ENCODE measurements around the gene SLC16A14. TPM values are rescaled to one million over a fixed set of nuclear protein-coding genes. Genes with fewer than 3 reads are reported as not detected.

SLC16A14 gene
- total RNA-seq, 1 experiment from 2014 or later, result 7.9 TPM

DNA sequence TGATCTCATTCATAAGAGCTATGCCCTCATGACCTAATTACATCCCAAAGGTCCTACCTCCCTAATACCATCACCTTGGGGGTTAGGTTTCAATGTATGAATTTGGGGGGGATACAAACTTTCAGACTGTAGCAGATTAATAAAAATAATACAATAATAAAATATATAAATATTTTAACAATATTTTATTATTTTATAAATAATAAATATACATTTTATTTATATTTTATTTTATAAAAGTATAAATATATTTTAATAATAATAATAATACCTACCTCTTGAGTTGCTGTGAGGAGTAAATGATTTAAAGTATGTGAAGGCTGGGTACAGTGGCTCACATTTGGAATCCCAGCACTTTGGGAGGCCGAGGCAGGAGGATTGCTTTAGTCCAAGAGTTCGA lies 8.1 kb upstream of the SLC16A14 start:
- CTCF ChIA-PET, result interaction anchor here (1.0 to 2.1 kb wide), 3 partner anchors 8 to 10 kb away, joined by 3 to 8 read pairs (median 5); partner anchors contain the start of gene SLC16A14
- Histone ChIP-seq H3K4me1 (ENCODE audit: control insufficient read depth in 1 of 2, insufficient read depth in 2 of 2, low read length in 2 of 2) (peaks cover 0 to 5% of the 10 kb centered on the region in 2 experiments; a peak in 2 of 4 replicates), H3K36me3 (ENCODE audit: control insufficient read depth in 1 of 2, insufficient read depth in 2 of 2, low read length in 2 of 2) (no peaks in the 10 kb centered on the region), H3K4me3 (replicated peaks in 1 of 2; ENCODE audit: low read depth in 1 of 2, low read length in 2 of 2) (no peak overlapping the region), H3K9me3 (ENCODE audit: control insufficient read depth in 1 of 2, insufficient read depth in 1 of 2, low read depth in 1 of 2, low read length in 2 of 2) (no peaks in the 10 kb centered on the region), H3K9me2 (ENCODE audit: insufficient read depth) (no peaks in the 10 kb centered on the region), H3K4me2 (ENCODE audit: low read length) (no peak overlapping the region), H4K20me1 (ENCODE audit: insufficient read depth) (no peaks in the 10 kb centered on the region), H3K9ac (ENCODE audit: low read length) (no peak overlapping the region), H3K79me2 (ENCODE audit: insufficient read depth, low read length) (no peaks in the 10 kb centered on the region), H3K27me3 (ENCODE audit: insufficient read depth, low read length) (no peaks in the 10 kb centered on the region), H3K27ac (ENCODE audit: low read depth, low read length) (no peak overlapping the region), H2AFZ (ENCODE audit: low read depth, low read length, poor library complexity, severe bottlenecking) (no peak overlapping the region)
- no TSS peak for BruUV-seq (replicated peaks)
- POLR2A ChIA-PET, result interaction anchor here (1.3 kb wide), 1 partner anchor 9 kb away, joined by 4 read pairs; the partner anchor contains the start of gene SLC16A14
- TF ChIP-seq POLR2A (IDR thresholded peaks at IDR 0.05; ENCODE audit: borderline replicate concordance, extremely low read depth, insufficient read depth, insufficient read length), result no peak
- no peak for TF ChIP-seq TCF7L2 (IDR thresholded peaks at IDR 0.05; ENCODE audit: borderline replicate concordance, extremely low read depth, insufficient read depth, insufficient read length)
- TF ChIP-seq JUND (IDR thresholded peaks at IDR 0.05), result no peak
- TF ChIP-seq EGR1 (IDR thresholded peaks at IDR 0.05; ENCODE audit: low read depth), result no peak
- TF ChIP-seq CTCF (IDR thresholded peaks at IDR 0.05 in 2 of 3, conservative IDR thresholded peaks at IDR 0.05 in 1 of 3; ENCODE audit: borderline replicate concordance in 1 of 3, insufficient read depth in 1 of 3, low read depth in 2 of 3, low read length in 2 of 3), result no peak
- TF ChIP-seq, protein P1, sequence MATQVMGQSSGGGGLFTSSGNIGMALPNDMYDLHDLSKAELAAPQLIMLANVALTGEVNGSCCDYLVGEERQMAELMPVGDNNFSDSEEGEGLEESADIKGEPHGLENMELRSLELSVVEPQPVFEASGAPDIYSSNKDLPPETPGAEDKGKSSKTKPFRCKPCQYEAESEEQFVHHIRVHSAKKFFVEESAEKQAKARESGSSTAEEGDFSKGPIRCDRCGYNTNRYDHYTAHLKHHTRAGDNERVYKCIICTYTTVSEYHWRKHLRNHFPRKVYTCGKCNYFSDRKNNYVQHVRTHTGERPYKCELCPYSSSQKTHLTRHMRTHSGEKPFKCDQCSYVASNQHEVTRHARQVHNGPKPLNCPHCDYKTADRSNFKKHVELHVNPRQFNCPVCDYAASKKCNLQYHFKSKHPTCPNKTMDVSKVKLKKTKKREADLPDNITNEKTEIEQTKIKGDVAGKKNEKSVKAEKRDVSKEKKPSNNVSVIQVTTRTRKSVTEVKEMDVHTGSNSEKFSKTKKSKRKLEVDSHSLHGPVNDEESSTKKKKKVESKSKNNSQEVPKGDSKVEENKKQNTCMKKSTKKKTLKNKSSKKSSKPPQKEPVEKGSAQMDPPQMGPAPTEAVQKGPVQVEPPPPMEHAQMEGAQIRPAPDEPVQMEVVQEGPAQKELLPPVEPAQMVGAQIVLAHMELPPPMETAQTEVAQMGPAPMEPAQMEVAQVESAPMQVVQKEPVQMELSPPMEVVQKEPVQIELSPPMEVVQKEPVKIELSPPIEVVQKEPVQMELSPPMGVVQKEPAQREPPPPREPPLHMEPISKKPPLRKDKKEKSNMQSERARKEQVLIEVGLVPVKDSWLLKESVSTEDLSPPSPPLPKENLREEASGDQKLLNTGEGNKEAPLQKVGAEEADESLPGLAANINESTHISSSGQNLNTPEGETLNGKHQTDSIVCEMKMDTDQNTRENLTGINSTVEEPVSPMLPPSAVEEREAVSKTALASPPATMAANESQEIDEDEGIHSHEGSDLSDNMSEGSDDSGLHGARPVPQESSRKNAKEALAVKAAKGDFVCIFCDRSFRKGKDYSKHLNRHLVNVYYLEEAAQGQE (IDR thresholded peaks at IDR 0.05; ENCODE audit: low read depth), result no peak
- TF ChIP-seq ZFX (IDR thresholded peaks at IDR 0.05), result no peak
- no peak for TF ChIP-seq SIN3A (IDR thresholded peaks at IDR 0.05; ENCODE audit: low read depth)
- TF ChIP-seq EZH2phosphoT487 (IDR thresholded peaks at IDR 0.05; ENCODE audit: borderline replicate concordance), result no peak
- no peak for TF ChIP-seq RAD21 (IDR thresholded peaks at IDR 0.05; ENCODE audit: low read depth)
- TF ChIP-seq ELF1 (IDR thresholded peaks at IDR 0.05; ENCODE audit: borderline replicate concordance, low read depth), result no peak
- TF ChIP-seq ZNF274 (IDR thresholded peaks at IDR 0.05; ENCODE audit: low read depth, low read length), result no peak
- no peak for TF ChIP-seq EZH2 (IDR thresholded peaks at IDR 0.05)
- TF ChIP-seq CBX3 (IDR thresholded peaks at IDR 0.05; ENCODE audit: low read depth), result no peak
- TF ChIP-seq POLR2AphosphoS5 (IDR thresholded peaks at IDR 0.05; ENCODE audit: low read depth, low read length), result no peak
- TF ChIP-seq YY1 (IDR thresholded peaks at IDR 0.05; ENCODE audit: extremely low read depth, insufficient replicate concordance, low read depth, low read length), result no peak
- TF ChIP-seq FOSL1 (IDR thresholded peaks at IDR 0.05; ENCODE audit: low read depth), result no peak
- TF ChIP-seq SP1 (IDR thresholded peaks at IDR 0.05; ENCODE audit: low read depth), result no peak
- DNase-seq (ENCODE audit: low read depth, low spot score) (no peak), ATAC-seq (no peak)
- intact Hi-C loops (cut with micrococcal nuclease), result no loop called here
- RAD21 ChIA-PET (ENCODE audit: low non-redundant PET in 1 of 2, low total read pairs in 2 of 2, uncharacterized antibody in 2 of 2, unreplicated experiment in 2 of 2), result no interaction called here

Data from HCT116 (cell line).